GM10248 (cell line): ENCODE results near the gene ZFR2.

ENCODE experiments used
- CTCF ChIA-PET: fragments of 300-600 bp; sonication (Branson Sonifier 250); formaldehyde crosslinking; extraction: SDS; loops from one replicate; lab custom pipeline; 2021; ENCODE audit warnings: antibody characterized with exemption; lab: Yijun Ruan, JAX
- POLR2A ChIA-PET: fragments of 350-650 bp; sonication (Branson Sonifier 250); formaldehyde crosslinking; extraction: SDS; loops from one replicate; lab custom pipeline; 2020; ENCODE audit warnings: antibody characterized with exemption; lab: Yijun Ruan, JAX
- DNase-seq: peaks from one replicate; pipeline ENCODE4 v3.0.0; 2012; ENCODE audit errors: extremely low spot score
- TF ChIP-seq, protein P1 (sequence below): IDR thresholded peaks from 2 replicates; pipeline ENCODE4 v1.5.1; 2012; ENCODE audit warnings: mild to moderate bottlenecking, low read depth; ENCODE audit errors: extremely low read depth, missing control alignments, control extremely low read depth

ZFR2 gene

GRCh38 chr19:3790209-3790734, 78.6 kb downstream of the ZFR2 start:
- POLR2A ChIA-PET, result no interaction called here
- CTCF ChIA-PET, result interaction anchor here (2.5 kb wide), 1 partner anchor 32 kb away, joined by 9 read pairs; no protein-coding TSS in a partner anchor
- TF ChIP-seq, protein P1, sequence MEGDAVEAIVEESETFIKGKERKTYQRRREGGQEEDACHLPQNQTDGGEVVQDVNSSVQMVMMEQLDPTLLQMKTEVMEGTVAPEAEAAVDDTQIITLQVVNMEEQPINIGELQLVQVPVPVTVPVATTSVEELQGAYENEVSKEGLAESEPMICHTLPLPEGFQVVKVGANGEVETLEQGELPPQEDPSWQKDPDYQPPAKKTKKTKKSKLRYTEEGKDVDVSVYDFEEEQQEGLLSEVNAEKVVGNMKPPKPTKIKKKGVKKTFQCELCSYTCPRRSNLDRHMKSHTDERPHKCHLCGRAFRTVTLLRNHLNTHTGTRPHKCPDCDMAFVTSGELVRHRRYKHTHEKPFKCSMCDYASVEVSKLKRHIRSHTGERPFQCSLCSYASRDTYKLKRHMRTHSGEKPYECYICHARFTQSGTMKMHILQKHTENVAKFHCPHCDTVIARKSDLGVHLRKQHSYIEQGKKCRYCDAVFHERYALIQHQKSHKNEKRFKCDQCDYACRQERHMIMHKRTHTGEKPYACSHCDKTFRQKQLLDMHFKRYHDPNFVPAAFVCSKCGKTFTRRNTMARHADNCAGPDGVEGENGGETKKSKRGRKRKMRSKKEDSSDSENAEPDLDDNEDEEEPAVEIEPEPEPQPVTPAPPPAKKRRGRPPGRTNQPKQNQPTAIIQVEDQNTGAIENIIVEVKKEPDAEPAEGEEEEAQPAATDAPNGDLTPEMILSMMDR, result no peak
- no peak for DNase-seq

DNA sequence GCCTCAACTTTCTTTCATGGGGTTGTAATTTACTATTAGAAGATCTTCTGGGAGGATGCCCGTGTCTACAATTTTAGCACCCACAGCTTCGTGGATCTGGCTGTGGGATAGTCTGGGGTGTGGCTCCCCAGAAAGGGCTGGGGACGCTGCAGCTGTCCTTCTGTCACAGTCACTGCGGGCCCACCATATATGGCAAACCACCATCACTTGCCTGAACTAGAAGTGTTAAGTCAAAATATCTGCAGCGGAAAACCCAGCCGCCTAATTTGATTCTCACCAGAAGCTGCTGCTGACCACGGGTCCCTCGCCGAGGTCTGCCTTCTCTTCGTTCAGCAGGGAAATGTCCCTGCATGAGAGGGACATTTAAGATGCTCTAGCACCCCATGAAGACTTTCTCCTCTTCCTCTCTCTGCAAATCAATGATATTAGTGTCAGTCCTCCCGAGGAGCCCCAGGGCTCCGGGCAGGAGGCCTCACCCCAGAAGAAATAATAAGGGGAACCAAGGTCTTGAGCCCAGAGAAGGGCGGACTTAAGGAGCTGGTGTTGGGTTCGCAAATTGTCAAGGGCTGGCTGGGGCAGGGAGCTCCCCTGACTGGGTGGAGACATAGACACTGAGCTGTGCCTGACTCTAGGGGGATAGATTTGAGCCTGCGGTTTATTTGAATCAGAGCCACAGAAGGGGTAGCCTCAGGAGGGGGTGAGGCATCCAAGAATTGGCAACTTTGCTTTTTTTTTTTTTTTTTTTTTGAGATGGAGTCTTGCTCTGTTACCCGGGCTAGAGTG, 79.7 kb downstream of the ZFR2 start:
- ChIA-PET POLR2A (no interaction called here), CTCF (interaction anchor here (2.5 kb wide), 1 partner anchor 33 kb away, joined by 9 read pairs; no protein-coding TSS in a partner anchor)
- no peak for DNase-seq
- TF ChIP-seq, protein P1, result no peak

- CTCF ChIA-PET, result no interaction called here
- POLR2A ChIA-PET, result interaction anchor here (0.5 to 0.6 kb wide), 2 partner anchors 20 to 1615 kb away, joined by 3 to 6 read pairs; no protein-coding TSS in a partner anchor
- DNase-seq, result peak; percentile 49
- TF ChIP-seq, protein P1, result no peak
Measured at GRCh38 chr19:3785938-3786824, 82.7 kb downstream of the ZFR2 start, which contains the start of gene MATK. Gene MATK, minus strand, starts transcription at chr19:3786381. Its CDS starts 1,246 bp downstream, at chr19:3785135.

DNA sequence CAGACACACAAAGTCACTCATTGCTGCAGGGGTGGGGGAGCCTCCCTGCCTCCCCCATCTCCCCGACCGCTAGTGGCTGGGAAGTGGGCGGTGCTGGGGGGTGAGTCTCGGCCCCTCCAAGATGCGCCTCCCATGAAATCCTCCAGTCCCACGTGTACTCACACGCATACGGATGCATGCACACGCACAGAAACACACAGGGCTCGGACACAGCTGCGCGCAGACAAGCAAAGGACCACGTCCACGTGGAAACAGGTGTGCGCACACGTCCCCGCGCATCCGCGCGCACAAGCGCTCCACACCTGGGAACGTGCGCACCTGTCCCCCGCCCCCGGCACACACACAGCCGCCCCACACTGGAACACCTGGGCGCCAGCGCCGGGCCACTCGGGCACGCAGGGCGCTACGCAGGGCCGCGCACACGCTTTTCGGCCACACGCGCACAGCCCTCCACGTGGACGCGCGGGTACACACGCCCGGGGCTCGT, 83.3 kb downstream of the ZFR2 start:
- CTCF ChIA-PET, result interaction anchor here (0.7 kb wide), 1 partner anchor 37 kb away, joined by 3 read pairs; no protein-coding TSS in a partner anchor
- POLR2A ChIA-PET, result interaction anchor here (0.6 kb wide), 1 partner anchor 1616 kb away, joined by 6 read pairs; no protein-coding TSS in a partner anchor
- TF ChIP-seq, protein P1, result no peak
- DNase-seq, result no peak

- DNase-seq, result no peak
- TF ChIP-seq, protein P1, result no peak
- CTCF ChIA-PET, result interaction anchor here (0.7 to 1.5 kb wide), 2 partner anchors 22 to 38 kb away, joined by 3 to 4 read pairs; partner anchors contain the start of gene MRPL54
- POLR2A ChIA-PET, result no interaction called here
Measured at GRCh38 chr19:3784607-3785450, 84.0 kb downstream of the ZFR2 start.
